Activated T-cell treated with anti-CD3 and anti-CD28 coated beads, Interleukin-2, amount 50 U/mL, for 4 hours (primary cell): ENCODE data around the gene MAD1L1. TPM values are rescaled to one million over a fixed set of nuclear protein-coding genes. Genes with fewer than 3 reads are reported as not detected.

Experiments
- ATAC-seq, 2 donors: fragments of 200-7000 bp; cut with Tn5 transposase; one replicate each; pipeline ENCODE4 v1.10.0; 2021
- DNase-seq: peaks from one replicate; pipeline ENCODE4 v3.0.0-alpha.2; 2020
- H3K27me3 Mint-ChIP-seq: one replicate; pipeline ENCODE4 v1.8.0; 2021; ENCODE audit warnings: low read depth, mixed read lengths
- H3K36me3 Mint-ChIP-seq: one replicate; pipeline ENCODE4 v1.8.0; 2022; ENCODE audit warnings: mixed read lengths; ENCODE audit not compliant: insufficient read depth
- H3K4me1 Mint-ChIP-seq: one replicate; pipeline ENCODE4 v1.8.0; 2021; ENCODE audit warnings: low read depth, mixed read lengths
- H3K4me3 Mint-ChIP-seq: one replicate; pipeline ENCODE4 v1.8.0; 2021; ENCODE audit warnings: mild to moderate bottlenecking, moderate library complexity, mixed read lengths
- H3K9me3 Mint-ChIP-seq: one replicate; pipeline ENCODE4 v1.8.0; 2021; ENCODE audit warnings: mixed read lengths
- total RNA-seq, 3 donors: library from RNA; stranded (reverse); gene quantifications; one replicate each; pipeline ENCODE4 v1.2.1, GENCODE V29; 2021

The MAD1L1 gene
- total RNA-seq, 3 donors from 2014 or later: 55.8 to 59.4 (median 57.9) TPM

- H3K4me1 Mint-ChIP-seq: peaks cover 8% of the 10 kb centered on the region
- H3K36me3 Mint-ChIP-seq: peaks cover 8% of the 10 kb centered on the region
- H3K27me3 Mint-ChIP-seq: no peaks in the 10 kb centered on the region
- H3K9me3 Mint-ChIP-seq: no peaks in the 10 kb centered on the region
- ATAC-seq (no peak), DNase-seq (no peak)
- no peak overlapping the region for H3K4me3 Mint-ChIP-seq
Observed at GRCh38 chr7:1894313-1894900, 338.3 kb downstream of the MAD1L1 start.

GRCh38 chr7:1893451-1893850, 339.3 kb downstream of the MAD1L1 start:
- ATAC-seq: no peak
- Mint-ChIP-seq H3K4me3 (no peak overlapping the region), H3K9me3 (no peaks in the 10 kb centered on the region), H3K36me3 (peaks cover 13% of the 10 kb centered on the region), H3K4me1 (peaks cover 8% of the 10 kb centered on the region), H3K27me3 (no peaks in the 10 kb centered on the region)
- DNase-seq: no peak

DNA sequence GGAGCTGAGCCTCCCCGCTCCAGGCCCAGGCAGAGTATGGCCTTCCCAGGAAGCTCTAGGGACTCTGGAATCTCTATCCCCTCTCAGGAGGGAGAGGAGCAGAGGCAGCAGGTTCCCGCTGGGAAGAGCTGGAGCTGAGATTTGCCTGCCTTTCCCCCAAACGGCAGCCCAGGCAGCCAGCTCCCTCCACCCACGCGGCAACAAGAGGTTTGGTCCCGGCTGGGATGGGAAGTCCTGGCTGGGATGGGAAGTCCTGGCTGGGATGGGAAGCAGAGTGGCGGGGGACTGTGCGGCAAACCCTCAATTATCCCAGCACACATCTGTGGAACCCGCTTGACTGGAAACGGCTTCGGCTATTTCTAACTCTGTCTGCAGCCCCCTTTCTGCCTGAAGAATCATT, 339.7 kb downstream of the MAD1L1 start:
- peaks cover 8% of the 10 kb centered on the region for H3K4me1 Mint-ChIP-seq
- H3K9me3 Mint-ChIP-seq: no peaks in the 10 kb centered on the region
- DNase-seq (no peak), ATAC-seq (no peak)
- H3K4me3 Mint-ChIP-seq: no peak overlapping the region
- peaks cover 17% of the 10 kb centered on the region for H3K36me3 Mint-ChIP-seq
- no peaks in the 10 kb centered on the region for H3K27me3 Mint-ChIP-seq

- H3K4me1 Mint-ChIP-seq: peaks cover 8% of the 10 kb centered on the region
- no peaks in the 10 kb centered on the region for H3K27me3 Mint-ChIP-seq
- ATAC-seq (no peak), DNase-seq (no peak)
- no peaks in the 10 kb centered on the region for H3K9me3 Mint-ChIP-seq
- no peak overlapping the region for H3K4me3 Mint-ChIP-seq
- H3K36me3 Mint-ChIP-seq: peaks cover 23% of the 10 kb centered on the region
Observed at GRCh38 chr7:1892011-1892965, 340.5 kb downstream of the MAD1L1 start.

- H3K4me3 Mint-ChIP-seq: no peak overlapping the region
- peaks cover 25% of the 10 kb centered on the region for H3K36me3 Mint-ChIP-seq
- H3K9me3 Mint-ChIP-seq: no peaks in the 10 kb centered on the region
Observed at GRCh38 chr7:1890289-1891235, 342.2 kb downstream of the MAD1L1 start.

GRCh38 chr7:1889556-1890181, 343.1 kb downstream of the MAD1L1 start:
- Mint-ChIP-seq H3K27me3 (no peaks in the 10 kb centered on the region), H3K4me3 (no peak overlapping the region), H3K9me3 (no peaks in the 10 kb centered on the region), H3K36me3 (peaks cover 25% of the 10 kb centered on the region), H3K4me1 (peaks cover 11% of the 10 kb centered on the region)
- DNase-seq: no peak
- peak in 1 of 2 donors; percentile 50 for ATAC-seq

More at GRCh38 chr7:1890289-1891235, 342.2 kb downstream of the MAD1L1 start:
- no peaks in the 10 kb centered on the region for H3K27me3 Mint-ChIP-seq
- ATAC-seq (no peak), DNase-seq (no peak)
- H3K4me1 Mint-ChIP-seq: peaks cover 11% of the 10 kb centered on the region

DNA sequence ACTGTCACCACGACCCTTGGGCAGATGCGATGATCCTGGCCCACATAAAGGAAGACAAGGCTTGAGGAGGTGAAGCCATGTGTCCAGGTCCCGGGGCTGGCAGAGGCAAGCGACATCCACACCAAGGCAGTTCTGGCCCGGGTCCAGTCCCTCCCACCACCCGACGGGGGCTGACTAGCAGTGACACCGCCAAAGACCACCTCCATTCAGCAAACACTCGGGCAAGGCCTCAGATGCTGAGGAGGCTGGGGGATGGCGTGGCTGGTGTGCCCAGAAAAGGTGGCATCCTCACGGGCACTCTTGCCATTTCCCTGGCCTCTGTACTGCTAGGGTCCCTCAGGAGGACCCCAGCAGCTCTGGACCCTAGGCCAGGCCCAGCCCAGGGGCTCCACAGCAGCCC, 343.7 kb downstream of the MAD1L1 start:
- peaks cover 11% of the 10 kb centered on the region for H3K4me1 Mint-ChIP-seq
- no peaks in the 10 kb centered on the region for H3K27me3 Mint-ChIP-seq
- H3K4me3 Mint-ChIP-seq: no peak overlapping the region
- no peaks in the 10 kb centered on the region for H3K9me3 Mint-ChIP-seq
- no peak for ATAC-seq
- no peak for DNase-seq
- H3K36me3 Mint-ChIP-seq: peaks cover 25% of the 10 kb centered on the region

- DNase-seq (no peak), ATAC-seq (no peak)
- H3K4me3 Mint-ChIP-seq: no peak overlapping the region
- no peaks in the 10 kb centered on the region for H3K27me3 Mint-ChIP-seq
- H3K36me3 Mint-ChIP-seq: peaks cover 25% of the 10 kb centered on the region
- H3K4me1 Mint-ChIP-seq: peaks cover 9% of the 10 kb centered on the region
- no peaks in the 10 kb centered on the region for H3K9me3 Mint-ChIP-seq
Observed at GRCh38 chr7:1888425-1888824, 344.3 kb downstream of the MAD1L1 start.

DNA sequence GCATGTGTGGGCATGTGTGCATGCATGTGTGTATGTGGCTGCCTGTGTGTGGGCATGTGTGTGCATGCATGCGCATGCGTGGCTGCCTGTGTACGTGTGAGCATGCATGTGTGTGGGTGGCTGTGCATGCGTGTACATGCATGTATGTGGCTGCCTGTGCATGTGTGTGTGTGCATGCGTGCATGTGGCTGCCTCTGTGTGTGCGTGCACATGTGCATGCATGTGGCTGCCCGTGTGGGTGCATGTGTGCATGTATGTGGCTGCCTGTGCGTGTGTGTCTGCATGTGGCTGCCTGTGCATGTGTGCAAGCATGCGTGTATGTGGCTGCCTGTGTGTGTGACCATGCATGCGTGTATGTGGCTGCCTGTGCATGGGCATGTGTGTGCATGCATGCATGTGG, 345.5 kb downstream of the MAD1L1 start:
- Mint-ChIP-seq H3K9me3 (no peaks in the 10 kb centered on the region), H3K4me1 (peaks cover 15% of the 10 kb centered on the region), H3K4me3 (no peak overlapping the region), H3K36me3 (peaks cover 25% of the 10 kb centered on the region), H3K27me3 (no peaks in the 10 kb centered on the region)
- ATAC-seq (no peak), DNase-seq (no peak)

DNA sequence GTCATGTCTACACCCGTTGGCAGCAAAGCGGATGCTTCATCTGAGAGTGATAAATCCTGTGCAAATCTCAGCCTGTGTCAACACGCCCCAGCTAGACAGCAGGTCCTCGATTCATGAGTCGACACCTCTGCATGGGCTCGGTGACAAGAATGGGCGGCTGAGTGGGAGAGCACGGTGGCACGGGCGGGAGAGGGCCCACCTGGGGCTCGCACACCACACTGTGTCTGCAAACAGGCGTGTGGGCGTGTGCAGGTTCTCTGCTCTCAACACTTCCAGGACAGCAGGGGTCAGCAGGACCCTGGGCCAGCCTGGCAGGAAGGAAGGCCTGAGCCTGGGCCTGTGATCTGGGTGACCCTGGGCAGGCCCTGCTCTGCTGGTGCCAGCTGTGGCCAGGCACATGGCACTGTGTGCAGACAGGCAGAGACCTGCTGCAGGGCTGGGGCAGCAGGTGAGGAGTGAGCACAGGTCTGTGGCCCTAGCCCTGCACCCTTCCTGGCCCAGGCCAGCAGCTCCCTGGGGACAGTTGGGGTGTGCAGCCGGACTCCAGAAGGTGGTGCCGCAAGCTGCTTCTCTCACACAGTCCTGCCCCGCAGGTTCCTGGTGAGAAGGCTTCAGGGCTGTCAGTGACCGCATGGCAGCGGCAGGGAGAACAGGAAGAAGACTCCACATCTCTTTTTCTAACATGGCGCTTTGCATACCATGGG, 346.2 kb downstream of the MAD1L1 start:
- Mint-ChIP-seq H3K4me1 (peaks cover 16% of the 10 kb centered on the region), H3K36me3 (peaks cover 23% of the 10 kb centered on the region)

GRCh38 chr7:1885465-1886226, 347.1 kb downstream of the MAD1L1 start:
- Mint-ChIP-seq H3K4me1 (peaks cover 16% of the 10 kb centered on the region), H3K4me3 (no peak overlapping the region), H3K36me3 (peaks cover 25% of the 10 kb centered on the region), H3K9me3 (no peaks in the 10 kb centered on the region), H3K27me3 (no peaks in the 10 kb centered on the region)
- ATAC-seq: no peak
- DNase-seq: no peak

More for the DNA sequence above, 346.2 kb downstream of the MAD1L1 start:
- ATAC-seq (no peak), DNase-seq (no peak)
- no peaks in the 10 kb centered on the region for H3K9me3 Mint-ChIP-seq
- no peak overlapping the region for H3K4me3 Mint-ChIP-seq
- H3K27me3 Mint-ChIP-seq: no peaks in the 10 kb centered on the region

DNA sequence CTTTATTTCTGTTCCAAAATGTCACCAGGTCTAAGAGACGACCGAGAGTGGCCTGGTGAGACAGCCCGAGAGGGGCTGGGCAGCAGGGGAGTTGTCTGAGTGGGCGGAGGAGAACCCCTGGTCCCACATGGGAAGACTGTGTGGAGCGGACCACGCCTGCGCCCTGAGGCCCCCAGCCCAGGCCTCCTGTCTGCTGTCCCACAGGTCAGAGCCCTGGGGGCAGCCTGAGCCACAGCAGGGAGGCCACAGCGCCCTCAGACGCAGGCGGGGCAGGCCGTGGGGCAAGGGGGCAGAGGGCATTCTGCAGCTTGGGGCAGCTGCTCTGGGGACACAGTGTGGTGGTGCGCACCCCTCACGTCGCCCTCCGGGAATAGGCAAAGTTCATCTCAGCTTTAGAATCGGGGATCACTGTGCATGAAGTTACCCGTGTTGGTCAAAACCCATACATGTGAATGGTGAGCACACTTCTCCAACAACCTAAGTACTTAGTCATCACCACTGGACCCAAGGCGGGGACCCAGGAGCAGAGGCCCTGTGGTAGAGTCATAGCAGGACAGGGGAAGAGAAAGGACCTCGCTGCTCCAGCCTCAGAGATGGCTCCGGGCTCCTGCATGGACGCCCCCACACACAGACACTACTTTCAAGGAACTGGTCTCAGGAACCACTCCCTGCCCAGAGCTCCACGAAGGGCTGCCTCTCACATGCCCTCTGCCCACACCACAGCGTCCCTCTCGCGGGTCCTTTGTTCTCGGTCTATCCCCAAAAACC, 348.0 kb downstream of the MAD1L1 start:
- Mint-ChIP-seq H3K9me3 (no peaks in the 10 kb centered on the region), H3K4me1 (peaks cover 13% of the 10 kb centered on the region), H3K4me3 (no peak overlapping the region), H3K27me3 (no peaks in the 10 kb centered on the region), H3K36me3 (peaks cover 28% of the 10 kb centered on the region)
- ATAC-seq: no peak
- no peak for DNase-seq
